DND-41 (cell line): Measurements from ENCODE around the gene TTF1.

Source experiments
- ATAC-seq: fragments of 200-7000 bp; cut with Tn5 transposase; 3 replicates; pipeline ENCODE4 v1.9.1; 2021; ENCODE audit warnings: low read depth; ENCODE audit not compliant: insufficient read depth
- DNase-seq: peaks from one replicate; pipeline ENCODE4 v3.0.0-alpha.2; 2020
- H2AFZ ChIP-seq: 2 replicates; pipeline ENCODE4 v1.6.0; 2012; ENCODE audit warnings: low read depth, low read length
- H3K27ac ChIP-seq: 2 replicates; pipeline ENCODE4 v1.5.1; 2012; ENCODE audit warnings: low read length, inconsistent platforms
- H3K27me3 ChIP-seq: fragments of 200-600 bp; sonication (generic); 2 replicates; pipeline ENCODE4 v1.6.0; 2012; ENCODE audit warnings: low read length, mild to moderate bottlenecking, inconsistent platforms; ENCODE audit not compliant: insufficient read depth, poor library complexity
- H3K36me3 ChIP-seq: 2 replicates; pipeline ENCODE4 v1.5.1; 2012; ENCODE audit warnings: low read length, inconsistent platforms; ENCODE audit not compliant: insufficient read depth
- H3K4me1 ChIP-seq: 2 replicates; pipeline ENCODE4 v1.5.1; 2012; ENCODE audit warnings: mild to moderate bottlenecking, low read length; ENCODE audit not compliant: insufficient read depth
- H3K4me2 ChIP-seq: 2 replicates; pipeline ENCODE4 v1.6.0; 2012; ENCODE audit warnings: mild to moderate bottlenecking, moderate library complexity, low read length, inconsistent platforms; ENCODE audit not compliant: insufficient read depth
- H3K4me3 ChIP-seq, 2 experiments: fragments of 200-600 bp in 1 of 2; shearing (Covaris generic) in 1 of 2; 2 replicates each; pipeline ENCODE4 v1.5.1; 2012 to 2016; ENCODE audit warnings: inconsistent platforms in 2 of 2, low read length in 2 of 2, mild to moderate bottlenecking in 2 of 2, low read depth in 1 of 2, moderate library complexity in 1 of 2
- H3K79me2 ChIP-seq: 2 replicates; pipeline ENCODE4 v1.6.0; 2012; ENCODE audit warnings: low read length, inconsistent platforms; ENCODE audit not compliant: insufficient read depth
- H3K9ac ChIP-seq: 2 replicates; pipeline ENCODE4 v1.6.0; 2012; ENCODE audit warnings: low read depth, mild to moderate bottlenecking, inconsistent platforms, low read length, moderate library complexity
- H3K9me3 ChIP-seq: 2 replicates; pipeline ENCODE4 v1.5.1; 2012; ENCODE audit warnings: low read length, moderate library complexity, mild to moderate bottlenecking, inconsistent platforms; ENCODE audit not compliant: insufficient read depth, severe bottlenecking
- H4K20me1 ChIP-seq: 2 replicates; pipeline ENCODE4 v1.6.0; 2012; ENCODE audit warnings: low read length; ENCODE audit not compliant: insufficient read depth
- EZH2 ChIP-seq: IDR thresholded peaks from 3 replicates; pipeline ENCODE4 v1.6.1; 2012; ENCODE audit warnings: borderline replicate concordance, low read depth, mild to moderate bottlenecking, moderate library complexity, low read length, inconsistent platforms; ENCODE audit not compliant: severe bottlenecking
- TF ChIP-seq, protein P1 (sequence below): IDR thresholded peaks from 2 replicates; pipeline ENCODE4 v1.5.1; 2012; ENCODE audit warnings: borderline replicate concordance, low read length, moderate library complexity, mild to moderate bottlenecking; ENCODE audit not compliant: poor library complexity, severe bottlenecking; ENCODE audit errors: extremely low read depth

The TTF1 gene

DNA sequence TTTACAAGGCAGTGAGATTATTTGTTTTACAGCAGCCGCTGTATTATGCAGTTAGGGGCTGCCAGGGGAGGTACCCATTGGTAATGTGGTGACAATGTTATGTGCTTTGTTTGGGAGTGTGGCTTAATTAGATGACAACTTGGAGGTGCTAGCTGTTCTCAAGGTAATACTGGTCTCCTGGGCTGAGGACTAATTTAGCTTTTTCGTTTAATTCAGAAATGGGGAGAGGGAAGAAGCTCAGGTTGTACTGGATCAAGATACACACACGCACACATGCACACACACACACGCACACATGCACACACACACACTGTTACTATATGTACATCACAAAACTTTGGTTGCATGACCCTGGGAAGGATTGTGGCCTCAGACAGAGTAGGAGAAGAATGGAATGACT lies 41.3 kb upstream of the TTF1 start:
- Histone ChIP-seq H3K79me2 (no peaks in the 10 kb centered on the region), H3K4me3 (no peak overlapping the region), H3K9me3 (no peaks in the 10 kb centered on the region), H3K27me3 (no peaks in the 10 kb centered on the region), H3K36me3 (no peaks in the 10 kb centered on the region), H3K4me1 (no peaks in the 10 kb centered on the region), H3K9ac (no peak overlapping the region), H4K20me1 (no peaks in the 10 kb centered on the region), H3K27ac (no peak overlapping the region), H3K4me2 (no peak overlapping the region), H2AFZ (no peak overlapping the region)
- TF ChIP-seq, protein P1, sequence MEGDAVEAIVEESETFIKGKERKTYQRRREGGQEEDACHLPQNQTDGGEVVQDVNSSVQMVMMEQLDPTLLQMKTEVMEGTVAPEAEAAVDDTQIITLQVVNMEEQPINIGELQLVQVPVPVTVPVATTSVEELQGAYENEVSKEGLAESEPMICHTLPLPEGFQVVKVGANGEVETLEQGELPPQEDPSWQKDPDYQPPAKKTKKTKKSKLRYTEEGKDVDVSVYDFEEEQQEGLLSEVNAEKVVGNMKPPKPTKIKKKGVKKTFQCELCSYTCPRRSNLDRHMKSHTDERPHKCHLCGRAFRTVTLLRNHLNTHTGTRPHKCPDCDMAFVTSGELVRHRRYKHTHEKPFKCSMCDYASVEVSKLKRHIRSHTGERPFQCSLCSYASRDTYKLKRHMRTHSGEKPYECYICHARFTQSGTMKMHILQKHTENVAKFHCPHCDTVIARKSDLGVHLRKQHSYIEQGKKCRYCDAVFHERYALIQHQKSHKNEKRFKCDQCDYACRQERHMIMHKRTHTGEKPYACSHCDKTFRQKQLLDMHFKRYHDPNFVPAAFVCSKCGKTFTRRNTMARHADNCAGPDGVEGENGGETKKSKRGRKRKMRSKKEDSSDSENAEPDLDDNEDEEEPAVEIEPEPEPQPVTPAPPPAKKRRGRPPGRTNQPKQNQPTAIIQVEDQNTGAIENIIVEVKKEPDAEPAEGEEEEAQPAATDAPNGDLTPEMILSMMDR, result no peak
- TF ChIP-seq EZH2, result no peak
- DNase-seq (no peak), ATAC-seq (no peak)

DNA sequence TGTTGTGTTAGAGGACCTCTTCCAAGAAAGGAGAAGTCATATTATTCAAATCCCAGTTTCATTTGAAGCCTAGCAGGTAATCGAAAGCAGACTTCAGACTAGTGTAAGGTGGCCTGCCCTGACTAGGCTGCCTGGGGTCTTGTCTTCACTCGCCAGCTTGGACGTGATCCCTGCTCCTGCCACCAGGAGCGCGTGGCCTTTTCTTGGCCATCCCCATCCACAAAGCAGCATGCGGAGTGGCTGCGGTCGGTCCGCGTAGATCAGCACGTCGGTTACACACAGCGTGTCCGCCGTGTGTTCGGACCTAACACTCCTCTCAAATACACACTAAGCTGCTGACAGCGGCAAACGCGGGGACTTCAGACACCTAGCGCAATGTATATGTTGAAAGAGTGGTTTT lies 40.7 kb upstream of the TTF1 start:
- DNase-seq, result no peak
- Histone ChIP-seq H2AFZ (no peak overlapping the region), H3K4me1 (no peaks in the 10 kb centered on the region), H3K9ac (no peak overlapping the region), H3K4me2 (no peak overlapping the region), H4K20me1 (no peaks in the 10 kb centered on the region), H3K27ac (no peak overlapping the region), H3K4me3 (no peak overlapping the region), H3K79me2 (no peaks in the 10 kb centered on the region), H3K9me3 (no peaks in the 10 kb centered on the region), H3K36me3 (no peaks in the 10 kb centered on the region), H3K27me3 (peaks cover under 1% of the 10 kb centered on the region)
- ATAC-seq, result no peak
- TF ChIP-seq EZH2, result no peak
- TF ChIP-seq, protein P1, result no peak

DNA sequence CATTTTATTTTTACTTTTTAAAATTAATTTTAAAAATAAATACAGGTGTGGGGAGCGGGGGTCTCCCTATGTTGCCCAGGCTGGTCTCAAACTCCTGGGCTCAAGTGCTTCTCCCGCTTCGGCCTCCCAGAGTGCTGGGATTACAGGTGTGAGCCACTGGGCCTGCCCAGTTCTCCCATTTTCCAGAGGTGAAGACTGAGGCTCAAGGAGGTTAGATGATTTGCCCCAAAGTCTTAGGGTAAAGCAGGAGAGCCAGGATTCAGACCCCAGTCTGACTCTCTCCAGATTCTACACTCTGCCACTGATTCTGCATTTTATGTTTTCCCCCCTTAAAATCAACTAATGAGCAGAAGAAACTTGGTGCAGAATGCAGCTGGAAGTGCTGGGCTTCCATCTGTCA lies 40.2 kb upstream of the TTF1 start:
- TF ChIP-seq EZH2, result no peak
- TF ChIP-seq, protein P1, result no peak
- DNase-seq, result no peak
- Histone ChIP-seq H3K9me3 (no peaks in the 10 kb centered on the region), H3K27ac (no peak overlapping the region), H4K20me1 (no peaks in the 10 kb centered on the region), H3K4me1 (no peaks in the 10 kb centered on the region), H2AFZ (no peak overlapping the region), H3K79me2 (no peaks in the 10 kb centered on the region), H3K9ac (no peak overlapping the region), H3K4me3 (no peak overlapping the region), H3K27me3 (peaks cover 3% of the 10 kb centered on the region), H3K4me2 (no peak overlapping the region), H3K36me3 (no peaks in the 10 kb centered on the region)
- no peak for ATAC-seq
